Ovary (tissue), 9 donors: Measurements from ENCODE around the gene CXCL14. TPM values are rescaled to one million over a fixed set of nuclear protein-coding genes. Genes with fewer than 3 reads are reported as not detected.

Experiments used
- DNase-seq, 5 donors: peaks; one replicate each; pipeline ENCODE4 v3.0.0-alpha.2; 2019 to 2020
- H3K27ac ChIP-seq, 2 donors: fragments of 200-600 bp; one replicate each; pipeline versions ENCODE4 v1.5.1 to v1.8.0; 2019 to 2022
- H3K27me3 ChIP-seq: fragments of 200-600 bp; one replicate; pipeline ENCODE4 v1.8.0; 2022
- H3K36me3 ChIP-seq: fragments of 200-600 bp; sonication (generic); one replicate; pipeline ENCODE4 v1.5.1; 2019
- H3K4me1 ChIP-seq: one replicate; pipeline ENCODE4 v1.8.1; 2013; ENCODE audit warnings: mild to moderate bottlenecking, moderate library complexity; ENCODE audit not compliant: insufficient read depth
- H3K4me3 ChIP-seq: fragments of 200-600 bp; sonication (generic); one replicate; pipeline ENCODE4 v1.5.1; 2017
- H3K9me3 ChIP-seq, 2 donors: fragments of 200-600 bp in 1 of 2; sonication (generic) in 1 of 2; one replicate each; pipeline versions ENCODE4 v1.5.1 to v1.8.1; 2013 to 2019; ENCODE audit warnings: mild to moderate bottlenecking in 1 of 2, moderate library complexity in 1 of 2
- CTCF ChIP-seq, 3 donors: fragments of 450-650 bp in 2 of 3; fragments of 200-600 bp in 1 of 3; IDR thresholded peaks; one replicate each; pipeline versions ENCODE4 v1.5.1 to v1.8.0; 2016 to 2022; ENCODE audit warnings: antibody characterized with exemption in 3 of 3, mild to moderate bottlenecking in 1 of 3
- EP300 ChIP-seq: sonication (generic); formaldehyde crosslinking; IDR thresholded peaks from one replicate; pipeline ENCODE4 v1.6.1; 2017; ENCODE audit warnings: antibody characterized with exemption
- POLR2A ChIP-seq: fragments of 450-650 bp; IDR thresholded peaks from one replicate; pipeline ENCODE4 v1.6.1; 2017; ENCODE audit warnings: antibody characterized with exemption, mild to moderate bottlenecking, moderate library complexity
- WGBS, 3 donors: extraction: QIAGEN DNeasy Blood & Tissue Kit in 1 of 3; methylation state at CpG; one replicate each; pipeline versions ENCODE4 v1.1.5 to v1.1.7; 2013 to 2017; 5-methylcytosine and 5-hydroxymethylcytosine counted together
- intact Hi-C, 4 donors: fragments of 100-400 bp; cut with DNase I; formaldehyde crosslinking; loops; one replicate each; pipeline versions ENCODE4 v1.11.0 to v1.15.1; 2022 to 2023
- polyA plus RNA-seq, 2 donors: library from polyadenylated mRNA; stranded (reverse); fragments of 200-250 nt in 1 of 2; fragments of 350-450 nt in 1 of 2; fragmentation: Illumina TruSeq in 1 of 2; extraction: RNeasy Lipid Tissue Mini Kit (QIAGEN cat#74804) in 1 of 2; gene quantifications; one replicate each; pipeline ENCODE4 v1.2.3, GENCODE V29; 2013 to 2014
- total RNA-seq, 7 donors: library from RNA; depleted of rRNA in 2 of 7; stranded (reverse); fragments of >200 nt in 2 of 7; fragmentation: NEBNext Ultra II Directional in 3 of 7; extraction: Animal tissue kit (Norgen Biotek cat#: 25700) in 3 of 7; gene quantifications; one replicate each; pipeline versions ENCODE4 v1.1.0 to v1.2.4, GENCODE V29; 2016 to 2023
- donor health status: DM: no; HTN: no; CAD: no; lungs with moderate emphysema.
- donor health status: DM: no; HTN: no; CAD: no.
- donor health status: Bipolar disorder and iron deficiency.
- donor health status: DM: yes; HTN: yes; CAD: no.
- donor health status: DM: no; HTN: no; CAD: no.
- donor health status: DM: yes; HTN: yes; CAD: no.

Gene CXCL14
- total and polyA plus RNA-seq, 9 donors, result 0.10 to 23.3 (median 2.8) TPM

GRCh38 chr5:135571902-135572301 is 6.9 kb downstream of the CXCL14 start:
- no peak for TF ChIP-seq EP300
- no peak for TF ChIP-seq CTCF (IDR thresholded peaks at IDR 0.05)
- no peak for TF ChIP-seq POLR2A
- no peaks in the 10 kb centered on the region for H3K27me3 ChIP-seq
- no peaks in the 10 kb centered on the region for H3K36me3 ChIP-seq

GRCh38 chr5:135571066-135571609 is 7.7 kb downstream of the CXCL14 start:
- no peak overlapping the region for H3K4me3 ChIP-seq
- no peaks in the 10 kb centered on the region for H3K9me3 ChIP-seq
- WGBS, 3 donors, result 75 to 79% (median 79%) methylated on average over 10 of the region's 10 CpGs
- no peak for TF ChIP-seq POLR2A
- TF ChIP-seq CTCF (IDR thresholded peaks at IDR 0.05), result no peak
- TF ChIP-seq EP300, result no peak
- no peaks in the 10 kb centered on the region for H3K4me1 ChIP-seq
- H3K36me3 ChIP-seq, result no peaks in the 10 kb centered on the region
- no peaks in the 10 kb centered on the region for H3K27me3 ChIP-seq
- no peak overlapping the region for H3K27ac ChIP-seq
- intact Hi-C loops, result no loop called here
- no peak for DNase-seq

More at GRCh38 chr5:135571902-135572301, 6.9 kb downstream of the CXCL14 start:
- WGBS, 3 donors, result 79 to 82% (median 81%) methylated on average over 9 of the region's 9 CpGs
- Histone ChIP-seq H3K4me3 (no peak overlapping the region), H3K9me3 (no peaks in the 10 kb centered on the region), H3K27ac (no peak overlapping the region), H3K4me1 (no peaks in the 10 kb centered on the region)
- intact Hi-C loops, result no loop called here
- DNase-seq, result no peak

GRCh38 chr5:135570453-135570764 is 8.4 kb downstream of the CXCL14 start:
- no peak for DNase-seq
- H3K27ac ChIP-seq, result no peak overlapping the region
- no peak overlapping the region for H3K4me3 ChIP-seq
- TF ChIP-seq POLR2A, result no peak
- no peak for TF ChIP-seq CTCF (IDR thresholded peaks at IDR 0.05)
- no peak for TF ChIP-seq EP300
- WGBS, 3 donors, result 32 to 40% (median 37%) methylated on average over 3 of the region's 3 CpGs
- no peaks in the 10 kb centered on the region for H3K4me1 ChIP-seq
- no peaks in the 10 kb centered on the region for H3K36me3 ChIP-seq
- intact Hi-C loops, result no loop called here
- H3K27me3 ChIP-seq, result no peaks in the 10 kb centered on the region
- no peaks in the 10 kb centered on the region for H3K9me3 ChIP-seq

GRCh38 chr5:135569755-135570452 is 8.9 kb downstream of the CXCL14 start:
- no peaks in the 10 kb centered on the region for H3K36me3 ChIP-seq
- TF ChIP-seq CTCF (IDR thresholded peaks at IDR 0.05), result no peak
- H3K27me3 ChIP-seq, result no peaks in the 10 kb centered on the region
- H3K27ac ChIP-seq, result no peak overlapping the region
- no peak for DNase-seq
- intact Hi-C loops, result no loop called here
- H3K4me3 ChIP-seq, result no peak overlapping the region
- no peaks in the 10 kb centered on the region for H3K9me3 ChIP-seq
- 49 to 62% (median 54%) methylated on average over 10 of the region's 10 CpGs for WGBS, 3 donors
- no peaks in the 10 kb centered on the region for H3K4me1 ChIP-seq
